ENCODE data around the gene UBE2F.
"Not testable (repeated sequence)": the region's sequence is repeated elsewhere in the genome, so short reads cannot be mapped to it uniquely, and the experiment has no call there.

GRCh38 chr2:237951354-237951753, 15.5 kb upstream of the UBE2F start:
- not testable (repeated sequence) for TF ChIP-seq CTCF (conservative IDR thresholded peaks at IDR 0.05; ENCODE audit: low read depth, low read length); MAFK (IDR thresholded peaks at IDR 0.05; ENCODE audit: low read depth, low read length); CEBPB (IDR thresholded peaks at IDR 0.05; ENCODE audit: low read depth, low read length); POLR2A (IDR thresholded peaks at IDR 0.05; ENCODE audit: low read depth, low read length); BHLHE40 (IDR thresholded peaks at IDR 0.05; ENCODE audit: low read depth, low read length); ELK1 (IDR thresholded peaks at IDR 0.05; ENCODE audit: borderline replicate concordance, low read depth, low read length); SMC3 (IDR thresholded peaks at IDR 0.05; ENCODE audit: low read depth, low read length); RFX5 (IDR thresholded peaks at IDR 0.05; ENCODE audit: low read depth, low read length); RCOR1 (IDR thresholded peaks at IDR 0.05; ENCODE audit: insufficient replicate concordance, low read length); MAZ (IDR thresholded peaks at IDR 0.05; ENCODE audit: borderline replicate concordance, low read depth, low read length); RAD21 (IDR thresholded peaks at IDR 0.05; ENCODE audit: low read length); FOS (IDR thresholded peaks at IDR 0.05; ENCODE audit: low read depth, low read length)
